Measurements from ENCODE around the gene GNGT2.

Gene GNGT2

GRCh38 chr17:49168706-49169105 is 41.7 kb downstream of the GNGT2 start:
- DNase-seq, result no peak

DNA sequence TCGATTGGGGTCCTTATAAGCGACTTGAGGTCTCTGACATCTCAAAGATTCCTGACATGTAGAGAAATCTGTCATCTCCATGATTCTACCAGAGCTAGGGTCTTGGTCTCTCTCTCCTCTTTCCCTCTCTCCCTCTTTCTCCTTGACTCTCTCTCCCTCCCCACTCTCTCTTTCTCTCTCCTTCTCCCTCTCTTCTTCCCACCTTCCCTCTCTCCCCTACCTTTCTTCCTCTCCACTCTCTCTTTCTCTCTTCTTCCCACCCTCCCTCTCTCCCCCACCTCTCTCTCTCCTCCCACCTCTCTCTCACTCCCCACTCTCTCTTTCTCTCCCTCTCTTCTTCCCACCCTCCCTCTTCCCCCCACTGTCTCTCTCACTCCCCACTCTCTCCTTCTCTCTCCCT is 45.2 kb downstream of the GNGT2 start:
- no peak for DNase-seq

DNA sequence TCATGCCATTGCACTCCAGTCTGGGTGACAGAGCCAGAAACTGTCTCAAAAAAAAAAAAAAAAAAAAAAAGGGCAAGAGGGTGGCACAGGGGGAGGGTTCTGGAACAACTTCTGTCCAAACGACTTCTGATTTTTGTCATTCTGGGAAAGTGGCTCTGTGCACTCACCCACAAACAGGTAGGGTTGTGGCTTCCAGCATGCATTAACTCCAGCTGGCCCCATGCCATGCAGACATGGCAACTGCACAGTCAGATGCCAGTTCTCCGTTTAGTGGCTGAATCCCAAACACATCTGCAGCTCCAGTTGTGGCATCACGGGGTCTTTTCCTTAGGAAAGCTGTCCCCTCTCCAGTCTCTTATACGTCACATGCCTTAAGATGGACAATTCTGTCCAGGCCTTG is 47.5 kb downstream of the GNGT2 start:
- no peak for DNase-seq

- no peak for DNase-seq
Observed at GRCh38 chr17:49157784-49158183, 52.6 kb downstream of the GNGT2 start.

- DNase-seq, result no peak
Observed at GRCh38 chr17:49156256-49156655, 54.1 kb downstream of the GNGT2 start.
